Measurements from ENCODE around the gene EIF5B.
"Not testable (repeated sequence)": the region's sequence is repeated elsewhere in the genome, so short reads cannot be mapped to it uniquely, and the experiment has no call there.

The EIF5B gene

GRCh38 chr2:99342536-99342935 lies 5.3 kb downstream of the EIF5B start:
- DNase-seq (ENCODE audit: low spot score in 2 of 2) (no peak), ATAC-seq (ENCODE audit: low read depth) (no peak)
- H3K4me3 Mint-ChIP-seq: no peak overlapping the region
- peak overlapping the region; percentile 62 for H3K27ac Mint-ChIP-seq
- peaks cover 2% of the 10 kb centered on the region for H3K36me3 Mint-ChIP-seq
- H3K27me3 Mint-ChIP-seq: no peaks in the 10 kb centered on the region
- H3K9me3 Mint-ChIP-seq: no peaks in the 10 kb centered on the region
- peaks cover 19% of the 10 kb centered on the region for H3K4me1 Mint-ChIP-seq

- peaks cover 34% of the 10 kb centered on the region for H3K4me1 Mint-ChIP-seq
- not testable (repeated sequence) for H3K9me3 Mint-ChIP-seq; ATAC-seq (ENCODE audit: low read depth)
These were observed 8.3 kb downstream of the EIF5B start for GRCh38 chr2:99345446-99345845.

GRCh38 chr2:99346218-99346617 lies 9.0 kb downstream of the EIF5B start:
- no peaks in the 10 kb centered on the region for H3K27me3 Mint-ChIP-seq
- H3K36me3 Mint-ChIP-seq: peaks cover 2% of the 10 kb centered on the region
- H3K4me1 Mint-ChIP-seq: peaks cover 38% of the 10 kb centered on the region
- no peak for ATAC-seq (ENCODE audit: low read depth)
- no peak for DNase-seq (ENCODE audit: low spot score in 2 of 2)
- H3K4me3 Mint-ChIP-seq: no peak overlapping the region
- H3K9me3 Mint-ChIP-seq: no peaks in the 10 kb centered on the region
- H3K27ac Mint-ChIP-seq: no peak overlapping the region

More at GRCh38 chr2:99345446-99345845, 8.3 kb downstream of the EIF5B start:
- not testable (repeated sequence) for H3K27me3 Mint-ChIP-seq; H3K4me3 Mint-ChIP-seq; H3K27ac Mint-ChIP-seq; H3K36me3 Mint-ChIP-seq; DNase-seq (ENCODE audit: low spot score in 2 of 2)

- DNase-seq (ENCODE audit: low spot score in 2 of 2): no peak
- peak overlapping the region; percentile 56 for H3K27ac Mint-ChIP-seq
- H3K36me3 Mint-ChIP-seq: peaks cover 2% of the 10 kb centered on the region
- H3K4me1 Mint-ChIP-seq: peaks cover 36% of the 10 kb centered on the region
- no peaks in the 10 kb centered on the region for H3K27me3 Mint-ChIP-seq
- no peak overlapping the region for H3K4me3 Mint-ChIP-seq
- peak; percentile 67 for ATAC-seq (ENCODE audit: low read depth)
- H3K9me3 Mint-ChIP-seq: no peaks in the 10 kb centered on the region
These were observed 11.0 kb downstream of the EIF5B start for GRCh38 chr2:99348173-99348572.

- DNase-seq (ENCODE audit: low spot score in 2 of 2) (no peak), ATAC-seq (ENCODE audit: low read depth) (peak; percentile 72)
- Mint-ChIP-seq H3K9me3 (no peaks in the 10 kb centered on the region), H3K36me3 (no peaks in the 10 kb centered on the region), H3K27me3 (no peaks in the 10 kb centered on the region), H3K4me3 (no peak overlapping the region), H3K27ac (peak overlapping the region; percentile 10), H3K4me1 (peaks cover 43% of the 10 kb centered on the region)
These were observed 13.0 kb downstream of the EIF5B start for GRCh38 chr2:99350194-99350593.

DNA sequence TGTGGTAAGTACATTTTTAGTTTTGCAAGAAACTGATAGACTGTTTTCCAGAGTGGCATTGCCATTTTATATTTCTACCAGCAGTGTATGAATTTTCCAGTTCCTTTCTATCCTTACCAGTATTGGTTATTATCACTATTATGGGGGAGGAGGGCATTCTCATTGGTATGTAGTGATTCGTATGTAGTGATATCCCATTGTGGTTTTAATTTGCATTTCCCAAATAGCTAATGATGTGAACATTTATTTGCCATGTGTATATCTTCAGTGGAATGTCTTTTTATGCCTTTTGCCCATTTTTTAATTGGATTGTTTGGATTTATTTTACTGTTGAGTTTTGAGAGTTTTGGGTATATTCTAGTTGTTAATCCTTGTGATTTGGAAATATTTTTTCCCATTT lies 16.9 kb downstream of the EIF5B start:
- H3K4me3 Mint-ChIP-seq: no peak overlapping the region
- no peak overlapping the region for H3K27ac Mint-ChIP-seq
- peaks cover 42% of the 10 kb centered on the region for H3K4me1 Mint-ChIP-seq
- H3K27me3 Mint-ChIP-seq: no peaks in the 10 kb centered on the region
- no peaks in the 10 kb centered on the region for H3K9me3 Mint-ChIP-seq
- H3K36me3 Mint-ChIP-seq: peaks cover 2% of the 10 kb centered on the region
- ATAC-seq (ENCODE audit: low read depth) (no peak), DNase-seq (ENCODE audit: low spot score in 2 of 2) (no peak)

DNA sequence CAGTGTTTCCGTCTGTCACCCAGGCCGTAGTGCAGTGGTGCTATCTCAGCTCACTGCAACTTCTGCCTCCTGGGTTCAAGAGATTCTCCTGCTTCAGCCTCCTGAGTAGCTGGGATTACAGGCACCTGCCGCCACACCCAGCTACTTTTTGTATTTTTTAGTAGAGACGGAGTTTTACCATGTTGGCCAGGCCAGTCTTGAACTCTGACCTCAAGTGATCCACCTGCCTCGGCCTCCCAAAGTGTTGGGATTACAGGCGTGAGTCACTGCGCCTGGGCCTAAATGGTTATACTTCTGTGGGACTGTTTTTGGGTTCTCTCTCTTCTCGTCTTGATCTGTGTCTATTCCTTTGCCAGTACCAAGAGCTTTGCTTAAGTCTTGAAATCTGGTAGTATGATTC lies 17.6 kb downstream of the EIF5B start:
- H3K27me3 Mint-ChIP-seq; H3K27ac Mint-ChIP-seq; H3K36me3 Mint-ChIP-seq; ATAC-seq (ENCODE audit: low read depth); H3K9me3 Mint-ChIP-seq; H3K4me3 Mint-ChIP-seq; DNase-seq (ENCODE audit: low spot score in 2 of 2): not testable (repeated sequence)
- peaks cover 39% of the 10 kb centered on the region for H3K4me1 Mint-ChIP-seq

DNA sequence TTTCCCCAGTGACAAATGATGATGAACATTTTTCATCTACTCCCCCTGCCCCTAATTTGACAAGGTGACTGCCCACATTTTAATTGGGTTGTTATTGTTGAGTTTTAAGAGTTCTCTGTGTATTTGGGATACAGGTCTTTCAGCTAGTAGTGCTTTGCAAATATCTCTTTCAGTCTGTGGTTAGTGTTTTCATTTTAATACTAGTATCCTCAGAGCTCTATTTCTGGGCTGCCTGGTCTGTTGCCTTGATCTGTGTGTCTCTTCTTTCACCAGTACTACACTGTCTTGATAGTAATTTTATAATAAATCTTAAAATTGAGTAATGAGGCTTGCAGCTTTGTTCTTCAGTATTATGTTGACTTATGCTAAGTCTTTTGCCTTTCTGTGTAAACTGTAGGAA lies 19.7 kb downstream of the EIF5B start:
- no peak for DNase-seq (ENCODE audit: low spot score in 2 of 2)
- H3K27ac Mint-ChIP-seq: no peak overlapping the region
- no peaks in the 10 kb centered on the region for H3K27me3 Mint-ChIP-seq
- no peaks in the 10 kb centered on the region for H3K9me3 Mint-ChIP-seq
- H3K4me1 Mint-ChIP-seq: peaks cover 28% of the 10 kb centered on the region
- no peak for ATAC-seq (ENCODE audit: low read depth)
- H3K4me3 Mint-ChIP-seq: no peak overlapping the region
- peaks cover 12% of the 10 kb centered on the region for H3K36me3 Mint-ChIP-seq

GRCh38 chr2:99365661-99366060 lies 28.5 kb downstream of the EIF5B start:
- Mint-ChIP-seq H3K9me3 (no peaks in the 10 kb centered on the region), H3K36me3 (peaks cover 34% of the 10 kb centered on the region)
- ATAC-seq (ENCODE audit: low read depth): no peak

DNA sequence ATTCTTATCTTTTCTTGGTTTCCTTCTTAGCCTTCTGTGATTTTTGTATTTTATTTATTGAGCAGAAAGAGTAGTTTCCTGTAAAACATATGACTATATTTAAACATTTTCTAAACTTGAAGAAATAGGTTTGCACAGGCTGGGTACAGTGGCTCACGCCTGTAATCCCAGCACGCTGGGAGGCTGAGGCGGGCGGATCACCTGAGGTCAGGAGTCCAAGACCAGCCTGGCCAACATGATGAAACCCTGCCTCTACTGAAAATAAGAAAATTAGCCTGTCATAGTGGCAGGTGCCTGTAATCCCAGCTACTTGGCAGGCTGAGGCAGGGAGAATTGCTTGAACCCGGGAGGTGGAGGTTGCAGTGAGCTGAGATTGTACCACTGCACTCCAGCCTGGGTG lies 31.7 kb downstream of the EIF5B start:
- H3K36me3 Mint-ChIP-seq: peaks cover 43% of the 10 kb centered on the region
- not testable (repeated sequence) for H3K4me3 Mint-ChIP-seq; H3K27me3 Mint-ChIP-seq; H3K9me3 Mint-ChIP-seq; ATAC-seq (ENCODE audit: low read depth); DNase-seq (ENCODE audit: low spot score in 2 of 2); H3K27ac Mint-ChIP-seq; H3K4me1 Mint-ChIP-seq

More at GRCh38 chr2:99365661-99366060, 28.5 kb downstream of the EIF5B start:
- Mint-ChIP-seq H3K27ac (no peak overlapping the region), H3K4me3 (no peak overlapping the region), H3K27me3 (no peaks in the 10 kb centered on the region), H3K4me1 (no peaks in the 10 kb centered on the region)
- no peak for DNase-seq (ENCODE audit: low spot score in 2 of 2)

- H3K9me3 Mint-ChIP-seq: peaks cover 6% of the 10 kb centered on the region
- H3K27ac Mint-ChIP-seq: no peak overlapping the region
- H3K4me3 Mint-ChIP-seq: no peak overlapping the region
- DNase-seq (ENCODE audit: low spot score in 2 of 2): no peak
- H3K4me1 Mint-ChIP-seq: no peaks in the 10 kb centered on the region
- H3K36me3 Mint-ChIP-seq: peaks cover 56% of the 10 kb centered on the region
- ATAC-seq (ENCODE audit: low read depth): no peak
- no peaks in the 10 kb centered on the region for H3K27me3 Mint-ChIP-seq
These were observed 36.0 kb downstream of the EIF5B start for GRCh38 chr2:99373144-99373543.

DNA sequence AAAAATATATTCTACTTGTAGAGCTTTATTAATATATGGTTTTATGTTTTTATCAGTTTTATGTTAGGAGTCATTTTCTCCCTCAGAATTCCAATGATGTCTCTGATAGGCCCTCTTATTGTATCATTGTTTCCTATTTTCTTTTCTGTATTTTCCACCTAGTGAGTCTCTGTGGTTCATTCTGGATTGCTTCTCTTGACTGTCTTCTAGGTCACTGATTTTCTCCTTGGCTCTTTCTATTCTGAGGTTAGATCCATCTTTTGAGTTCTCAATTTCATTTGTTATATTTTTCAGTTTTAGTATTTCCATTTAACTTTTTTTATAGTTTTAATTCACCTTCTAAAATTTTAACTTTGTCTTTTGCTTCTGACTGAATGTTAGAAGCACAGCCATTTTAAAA lies 37.6 kb downstream of the EIF5B start:
- Mint-ChIP-seq H3K4me3 (no peak overlapping the region), H3K27me3 (no peaks in the 10 kb centered on the region), H3K9me3 (peaks cover 6% of the 10 kb centered on the region), H3K36me3 (peaks cover 57% of the 10 kb centered on the region), H3K27ac (no peak overlapping the region), H3K4me1 (no peaks in the 10 kb centered on the region)
- ATAC-seq (ENCODE audit: low read depth) (no peak), DNase-seq (ENCODE audit: low spot score in 2 of 2) (no peak)

- ATAC-seq (ENCODE audit: low read depth) (no peak), DNase-seq (ENCODE audit: low spot score in 2 of 2) (no peak)
- Mint-ChIP-seq H3K36me3 (peaks cover 61% of the 10 kb centered on the region), H3K9me3 (peaks cover 6% of the 10 kb centered on the region), H3K4me1 (no peaks in the 10 kb centered on the region), H3K27me3 (no peaks in the 10 kb centered on the region), H3K27ac (no peak overlapping the region), H3K4me3 (no peak overlapping the region)
These were observed 39.2 kb downstream of the EIF5B start for GRCh38 chr2:99376254-99376864.

DNA sequence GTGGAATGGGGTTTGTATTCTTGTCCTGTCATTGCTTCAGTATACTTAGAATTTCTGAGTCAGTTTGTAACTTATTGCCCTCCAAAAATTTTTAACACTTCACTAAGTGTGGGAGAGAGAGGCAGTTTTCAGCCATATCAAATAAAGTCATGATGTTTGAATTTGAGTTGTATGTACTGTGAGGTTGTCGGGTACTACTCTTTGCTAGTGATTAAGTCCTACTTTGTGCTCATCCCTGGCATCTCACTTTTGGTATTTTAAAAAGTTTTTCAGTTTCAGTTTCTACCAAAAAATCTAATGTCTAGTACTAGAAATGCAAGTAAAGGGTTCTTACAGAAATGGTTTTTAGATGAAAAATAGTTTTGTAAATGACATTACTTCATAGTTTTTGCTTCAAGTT lies 40.7 kb downstream of the EIF5B start:
- Mint-ChIP-seq H3K9me3 (peaks cover 5% of the 10 kb centered on the region), H3K27ac (no peak overlapping the region), H3K4me3 (no peak overlapping the region), H3K4me1 (no peaks in the 10 kb centered on the region), H3K36me3 (peaks cover 54% of the 10 kb centered on the region), H3K27me3 (no peaks in the 10 kb centered on the region)
- DNase-seq (ENCODE audit: low spot score in 2 of 2) (no peak), ATAC-seq (ENCODE audit: low read depth) (no peak)

- no peak for DNase-seq (ENCODE audit: low spot score in 2 of 2)
- Mint-ChIP-seq H3K36me3 (peaks cover 46% of the 10 kb centered on the region), H3K9me3 (no peaks in the 10 kb centered on the region), H3K4me3 (no peak overlapping the region), H3K27me3 (no peaks in the 10 kb centered on the region), H3K27ac (peak overlapping the region; percentile 23), H3K4me1 (no peaks in the 10 kb centered on the region)
- ATAC-seq (ENCODE audit: low read depth): no peak
These were observed 43.3 kb downstream of the EIF5B start for GRCh38 chr2:99380376-99381010.
